Brain microvascular endothelial cell (primary cell): ENCODE results near the gene HNRNPK.

Experiments
- DNase-seq: peaks from one replicate; pipeline ENCODE4 v3.0.0-alpha.2; 2020
- H3K27ac ChIP-seq: fragments of 250-450 bp; sonication (Bioruptor Pico); 2 replicates; pipeline ENCODE4 v1.5.1; 2020; ENCODE audit warnings: mild to moderate bottlenecking, moderate library complexity
- H3K27me3 ChIP-seq: fragments of 250-450 bp; sonication (Bioruptor Pico); replicated peaks from 2 replicates; pipeline ENCODE4 v1.5.1; 2020; ENCODE audit warnings: mild to moderate bottlenecking
- H3K36me3 ChIP-seq: fragments of 250-450 bp; sonication (Bioruptor Pico); replicated peaks from 2 replicates; pipeline ENCODE4 v1.5.1; 2020; ENCODE audit warnings: mild to moderate bottlenecking
- H3K4me3 ChIP-seq: 2 replicates; pipeline ENCODE4 v1.5.1; 2011; ENCODE audit warnings: low read depth, mild to moderate bottlenecking, control low read depth, low read length, moderate library complexity
- in situ Hi-C: cut with HindIII; loops from 2 replicates; pipeline ENCODE4 v1.10.0; 2017; ENCODE audit warnings: low sequenced_read_pairs, low pct_ligation_motif_present
- TF ChIP-seq, protein P1 (sequence below): IDR thresholded peaks from 2 replicates; pipeline ENCODE4 v1.5.1; 2011; ENCODE audit warnings: low read depth, mild to moderate bottlenecking, moderate library complexity, low read length, control low read depth, inconsistent platforms; ENCODE audit errors: missing control alignments

The HNRNPK gene

GRCh38 chr9:84001621-84002020, 21.6 kb upstream of the HNRNPK start:
- in situ Hi-C loops = no loop called here
- H3K27me3 ChIP-seq = no peaks in the 10 kb centered on the region
- DNase-seq = no peak
- no peaks in the 10 kb centered on the region for H3K36me3 ChIP-seq
- no peak overlapping the region for H3K27ac ChIP-seq
- H3K4me3 ChIP-seq = no peak overlapping the region
- TF ChIP-seq, protein P1, sequence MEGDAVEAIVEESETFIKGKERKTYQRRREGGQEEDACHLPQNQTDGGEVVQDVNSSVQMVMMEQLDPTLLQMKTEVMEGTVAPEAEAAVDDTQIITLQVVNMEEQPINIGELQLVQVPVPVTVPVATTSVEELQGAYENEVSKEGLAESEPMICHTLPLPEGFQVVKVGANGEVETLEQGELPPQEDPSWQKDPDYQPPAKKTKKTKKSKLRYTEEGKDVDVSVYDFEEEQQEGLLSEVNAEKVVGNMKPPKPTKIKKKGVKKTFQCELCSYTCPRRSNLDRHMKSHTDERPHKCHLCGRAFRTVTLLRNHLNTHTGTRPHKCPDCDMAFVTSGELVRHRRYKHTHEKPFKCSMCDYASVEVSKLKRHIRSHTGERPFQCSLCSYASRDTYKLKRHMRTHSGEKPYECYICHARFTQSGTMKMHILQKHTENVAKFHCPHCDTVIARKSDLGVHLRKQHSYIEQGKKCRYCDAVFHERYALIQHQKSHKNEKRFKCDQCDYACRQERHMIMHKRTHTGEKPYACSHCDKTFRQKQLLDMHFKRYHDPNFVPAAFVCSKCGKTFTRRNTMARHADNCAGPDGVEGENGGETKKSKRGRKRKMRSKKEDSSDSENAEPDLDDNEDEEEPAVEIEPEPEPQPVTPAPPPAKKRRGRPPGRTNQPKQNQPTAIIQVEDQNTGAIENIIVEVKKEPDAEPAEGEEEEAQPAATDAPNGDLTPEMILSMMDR = no peak

- no peak overlapping the region for H3K27ac ChIP-seq
- no peak for DNase-seq
- no peaks in the 10 kb centered on the region for H3K27me3 ChIP-seq
- in situ Hi-C loops = no loop called here
- TF ChIP-seq, protein P1 = no peak
- no peak overlapping the region for H3K4me3 ChIP-seq
- no peaks in the 10 kb centered on the region for H3K36me3 ChIP-seq
Observed at GRCh38 chr9:84000186-84000585, 20.2 kb upstream of the HNRNPK start.

GRCh38 chr9:83999141-83999918, 19.3 kb upstream of the HNRNPK start:
- TF ChIP-seq, protein P1 = no peak
- no peaks in the 10 kb centered on the region for H3K36me3 ChIP-seq
- H3K27me3 ChIP-seq = no peaks in the 10 kb centered on the region
- no peak overlapping the region for H3K4me3 ChIP-seq
- no peak for DNase-seq
- H3K27ac ChIP-seq = no peak overlapping the region
- in situ Hi-C loops = loop anchor here (25.0 kb wide), 1 partner anchor 163 kb away; no protein-coding TSS in a partner anchor

DNA sequence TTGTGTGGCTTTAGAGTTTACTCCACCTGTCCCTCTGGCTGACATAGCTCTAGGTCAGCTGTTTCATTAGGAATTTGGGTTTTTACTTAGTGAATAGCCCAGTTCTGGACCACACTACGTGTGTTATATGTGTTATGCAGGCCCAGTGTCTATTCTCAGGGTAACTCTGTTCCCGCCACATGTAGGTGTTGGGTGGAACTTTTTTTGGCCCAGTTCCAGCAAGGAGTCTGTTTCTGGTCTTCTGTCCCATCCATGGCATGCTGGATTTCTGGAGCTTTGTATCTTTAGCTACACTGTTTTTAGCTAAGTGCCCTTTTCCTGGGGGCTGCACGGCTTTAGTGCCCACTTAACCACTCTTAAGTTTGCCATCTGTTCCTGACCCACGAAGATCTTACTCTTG, 16.1 kb upstream of the HNRNPK start:
- Histone ChIP-seq H3K27me3 (no peaks in the 10 kb centered on the region), H3K36me3 (no peaks in the 10 kb centered on the region), H3K27ac (no peak overlapping the region), H3K4me3 (no peak overlapping the region)
- no peak for DNase-seq
- TF ChIP-seq, protein P1 = no peak
- in situ Hi-C loops = loop anchor here (25.0 kb wide), 1 partner anchor 166 kb away; no protein-coding TSS in a partner anchor

DNA sequence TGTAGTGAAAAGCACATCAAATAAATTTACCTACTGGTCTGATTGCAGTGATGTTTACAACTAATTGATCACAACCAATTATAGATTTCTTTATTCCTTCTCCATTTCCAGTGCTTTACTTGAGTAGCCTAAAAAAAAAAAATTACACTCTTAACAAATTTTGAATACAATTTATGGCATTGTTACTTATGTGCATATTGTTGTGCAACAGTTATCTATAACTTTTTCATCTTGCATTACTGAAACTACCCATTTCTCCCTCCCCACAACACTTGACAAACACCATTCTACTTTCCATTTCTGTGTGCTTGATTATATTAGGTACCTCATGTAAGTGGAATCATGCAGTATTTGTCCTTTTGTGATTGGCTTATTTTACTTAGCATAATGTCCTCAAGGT, 12.9 kb upstream of the HNRNPK start:
- Histone ChIP-seq H3K27ac (no peak overlapping the region), H3K36me3 (no peaks in the 10 kb centered on the region), H3K27me3 (no peaks in the 10 kb centered on the region), H3K4me3 (no peak overlapping the region)
- in situ Hi-C loops = loop anchor here (25.0 kb wide), 1 partner anchor 169 kb away; no protein-coding TSS in a partner anchor
- TF ChIP-seq, protein P1 = no peak
- no peak for DNase-seq
